WI38 (cell line): ENCODE measurements around the gene EEIG1.

Experiments used
- H3K4me3 ChIP-seq: 2 replicates; pipeline ENCODE4 v1.5.1; 2011; ENCODE audit warnings: low read depth, mild to moderate bottlenecking, control low read depth, low read length
- TF ChIP-seq, protein P1 (sequence below): IDR thresholded peaks from 2 replicates; pipeline ENCODE4 v1.5.1; 2012; ENCODE audit warnings: low read depth, mild to moderate bottlenecking, control low read depth, low read length

The EEIG1 gene

DNA sequence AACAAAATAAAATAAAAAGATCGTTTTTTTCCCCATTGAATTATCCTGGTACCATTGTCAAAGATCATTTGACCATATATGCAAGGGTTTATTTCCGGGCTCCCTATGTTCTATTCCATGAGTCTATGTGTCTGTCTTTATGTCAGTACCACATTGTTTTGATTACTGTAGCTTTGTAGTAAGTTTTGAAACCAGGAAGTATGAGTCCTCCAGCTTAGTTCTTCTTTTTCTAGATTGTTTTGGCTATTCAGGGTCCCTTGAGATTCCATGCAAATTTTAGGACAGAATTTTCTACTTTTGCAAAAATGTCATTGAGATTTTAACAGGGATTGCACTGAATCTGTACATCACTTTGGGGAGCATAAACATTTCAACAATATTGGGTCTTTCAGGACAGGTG, 18.7 kb upstream of the EEIG1 start:
- no peak overlapping the region for H3K4me3 ChIP-seq
- TF ChIP-seq, protein P1, sequence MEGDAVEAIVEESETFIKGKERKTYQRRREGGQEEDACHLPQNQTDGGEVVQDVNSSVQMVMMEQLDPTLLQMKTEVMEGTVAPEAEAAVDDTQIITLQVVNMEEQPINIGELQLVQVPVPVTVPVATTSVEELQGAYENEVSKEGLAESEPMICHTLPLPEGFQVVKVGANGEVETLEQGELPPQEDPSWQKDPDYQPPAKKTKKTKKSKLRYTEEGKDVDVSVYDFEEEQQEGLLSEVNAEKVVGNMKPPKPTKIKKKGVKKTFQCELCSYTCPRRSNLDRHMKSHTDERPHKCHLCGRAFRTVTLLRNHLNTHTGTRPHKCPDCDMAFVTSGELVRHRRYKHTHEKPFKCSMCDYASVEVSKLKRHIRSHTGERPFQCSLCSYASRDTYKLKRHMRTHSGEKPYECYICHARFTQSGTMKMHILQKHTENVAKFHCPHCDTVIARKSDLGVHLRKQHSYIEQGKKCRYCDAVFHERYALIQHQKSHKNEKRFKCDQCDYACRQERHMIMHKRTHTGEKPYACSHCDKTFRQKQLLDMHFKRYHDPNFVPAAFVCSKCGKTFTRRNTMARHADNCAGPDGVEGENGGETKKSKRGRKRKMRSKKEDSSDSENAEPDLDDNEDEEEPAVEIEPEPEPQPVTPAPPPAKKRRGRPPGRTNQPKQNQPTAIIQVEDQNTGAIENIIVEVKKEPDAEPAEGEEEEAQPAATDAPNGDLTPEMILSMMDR: no peak

DNA sequence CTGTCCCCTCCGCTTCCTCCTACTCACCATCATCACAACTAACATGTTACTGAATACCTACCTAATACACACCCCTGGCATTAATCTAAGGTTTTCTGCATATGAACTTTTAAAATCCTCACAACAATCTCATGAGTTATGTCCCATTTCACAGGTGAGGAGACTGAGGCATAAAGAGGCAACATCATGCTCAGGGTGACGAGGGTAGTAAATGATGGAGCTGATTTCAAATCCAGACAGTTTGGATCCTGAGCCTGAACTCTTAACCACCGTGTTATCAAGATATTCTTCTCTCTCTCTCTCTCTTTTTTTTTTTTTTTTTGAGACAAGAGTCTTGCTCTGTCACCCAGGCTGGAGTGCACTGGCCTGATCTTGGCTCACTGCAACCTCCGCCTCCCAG, 12.9 kb upstream of the EEIG1 start:
- no peak overlapping the region for H3K4me3 ChIP-seq
- TF ChIP-seq, protein P1: no peak

DNA sequence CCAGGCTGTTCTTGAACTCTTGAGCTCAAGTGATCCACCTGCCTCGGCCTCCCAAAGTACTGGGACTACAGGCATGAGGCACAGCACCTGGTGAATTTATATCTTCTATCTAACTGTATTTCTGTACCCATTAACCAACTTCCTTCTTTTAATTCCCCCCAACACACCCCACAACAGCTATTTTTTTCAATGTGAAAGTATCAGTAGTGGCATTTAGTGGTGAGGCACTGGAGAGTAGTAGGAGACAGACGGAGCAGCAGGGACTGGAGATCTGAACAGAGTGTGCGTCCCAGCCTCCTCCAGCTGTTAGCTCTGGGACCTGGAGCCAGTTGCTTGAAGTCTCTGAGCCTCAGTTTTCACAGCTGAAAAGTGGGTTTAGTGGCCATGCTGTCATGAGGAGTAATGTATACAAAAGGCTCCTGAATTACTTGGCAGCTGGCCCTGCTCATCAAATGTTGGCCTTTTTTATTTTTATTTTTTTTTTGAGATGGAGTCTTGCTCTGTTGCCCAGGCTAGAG, 11.0 kb upstream of the EEIG1 start:
- H3K4me3 ChIP-seq: no peak overlapping the region
- TF ChIP-seq, protein P1: no peak

DNA sequence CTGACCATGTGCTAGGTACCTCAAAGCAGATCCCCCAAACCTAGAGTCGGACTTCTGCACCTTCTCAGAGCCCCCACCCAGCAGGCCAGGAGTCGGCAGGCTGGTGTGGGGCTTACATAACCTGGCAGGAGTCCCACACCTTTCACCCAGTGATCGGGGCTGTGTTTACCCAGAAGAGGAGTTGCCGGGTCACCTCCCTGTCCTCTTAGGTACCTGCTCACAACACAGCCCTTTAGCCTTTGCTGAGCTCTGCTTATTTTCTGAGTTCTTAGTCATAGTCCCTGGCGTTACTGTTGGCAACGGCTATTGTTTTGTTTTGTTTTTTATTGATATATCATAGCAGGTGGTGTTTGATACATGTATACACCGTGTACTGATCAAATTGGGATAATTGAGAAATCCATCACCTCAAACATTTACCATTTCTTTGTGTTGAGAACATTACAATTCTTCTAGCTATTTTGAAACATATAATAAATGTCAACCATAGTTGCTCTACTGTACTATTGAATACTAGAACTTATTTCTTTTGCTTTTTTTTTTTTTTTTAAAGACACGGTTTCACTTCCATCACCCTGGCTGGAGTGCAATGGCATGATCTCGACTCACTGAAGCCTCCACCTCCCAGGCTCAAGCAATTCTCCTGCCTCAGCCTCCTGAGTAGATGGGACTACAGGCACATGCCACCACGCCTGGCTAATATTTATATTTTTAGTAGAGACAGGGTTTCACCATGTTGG, 10.4 kb upstream of the EEIG1 start:
- TF ChIP-seq, protein P1: no peak
- no peak overlapping the region for H3K4me3 ChIP-seq

DNA sequence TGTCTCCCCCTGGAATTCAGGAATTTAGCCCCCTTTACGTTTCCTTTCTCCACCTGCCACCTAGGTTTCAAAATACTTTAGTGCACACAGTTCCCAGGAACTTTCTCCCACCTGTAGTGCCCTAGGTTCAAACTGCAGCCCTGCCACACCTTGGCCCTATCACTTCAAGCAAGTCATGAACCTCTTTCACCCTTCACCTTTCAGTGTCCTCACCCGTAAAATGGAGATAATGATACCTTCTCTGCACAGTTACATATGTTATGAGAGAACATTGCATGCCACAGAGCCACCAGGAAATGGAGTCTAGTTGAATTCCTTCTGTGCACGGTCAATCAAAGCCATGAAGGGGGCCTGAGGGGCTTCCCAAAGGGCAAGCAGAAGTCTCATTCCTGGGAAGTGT, 9.8 kb upstream of the EEIG1 start:
- no peak overlapping the region for H3K4me3 ChIP-seq
- TF ChIP-seq, protein P1: no peak

DNA sequence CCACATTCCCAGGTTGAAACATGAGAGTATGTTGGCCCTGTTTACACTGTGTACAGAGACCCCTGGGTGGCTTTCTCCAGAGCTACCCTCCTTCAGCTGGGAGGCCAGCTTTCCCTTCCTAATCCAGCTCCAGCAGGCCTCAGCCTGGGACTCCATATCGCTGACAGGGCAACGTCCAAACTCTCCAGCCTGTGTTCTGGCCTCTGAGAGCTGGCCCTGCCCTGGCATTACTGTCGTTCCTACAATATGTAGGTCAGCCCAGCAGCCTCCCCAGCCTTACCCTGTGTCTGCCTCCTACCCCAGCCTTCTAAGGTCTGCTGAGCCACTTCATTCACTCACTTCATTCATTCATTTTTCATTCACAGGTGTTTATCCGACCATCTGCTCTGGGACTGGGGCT, 8.3 kb upstream of the EEIG1 start:
- TF ChIP-seq, protein P1: no peak
- H3K4me3 ChIP-seq: no peak overlapping the region

DNA sequence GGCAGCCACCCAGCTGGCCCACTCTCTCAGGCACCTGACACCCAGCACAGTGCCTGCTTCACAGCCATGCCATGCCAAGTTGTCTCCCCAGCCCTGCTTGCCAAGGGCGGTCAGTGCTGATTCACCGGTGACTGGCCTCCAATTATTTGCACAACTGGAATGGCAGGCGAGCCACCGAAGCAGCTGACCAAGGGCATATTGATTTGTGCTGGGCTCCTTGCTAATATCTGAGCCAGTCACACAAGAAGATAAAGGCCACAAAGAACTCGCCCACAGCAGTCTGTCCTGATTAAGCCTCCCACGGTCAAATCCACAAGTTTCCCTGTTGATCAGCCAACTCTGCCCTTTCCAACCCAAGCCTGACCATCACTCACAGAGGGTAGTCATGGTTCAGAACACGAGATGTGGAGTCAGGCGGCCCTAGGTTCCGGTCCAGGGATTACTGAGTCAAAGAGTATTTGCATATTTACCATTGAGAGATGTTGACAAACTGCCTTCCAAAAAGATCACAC, 6.4 kb upstream of the EEIG1 start:
- TF ChIP-seq, protein P1: no peak
- H3K4me3 ChIP-seq: no peak overlapping the region
